Astrocyte of the cerebellum (primary cell): ENCODE results near the gene CRIP1.

ENCODE experiments used
- DNase-seq: peaks from one replicate; pipeline ENCODE4 v3.0.0-alpha.2; 2011; ENCODE audit warnings: low read depth
- H3K4me3 ChIP-seq: 2 replicates; pipeline ENCODE4 v1.5.1; 2011; ENCODE audit warnings: mild to moderate bottlenecking, low read depth, low read length, moderate library complexity
- CTCF ChIP-seq: IDR thresholded peaks from 2 replicates; pipeline ENCODE4 v1.5.1; 2012; ENCODE audit warnings: low read length, low read depth, moderate library complexity, mild to moderate bottlenecking; ENCODE audit errors: missing control alignments
- in situ Hi-C: cut with HindIII; loops from 2 replicates; pipeline ENCODE4 v1.10.0; 2017; ENCODE audit warnings: low sequenced_read_pairs

The CRIP1 gene

GRCh38 chr14:105502446-105503295 lies 16.0 kb downstream of the CRIP1 start:
- in situ Hi-C loops = no loop called here
- H3K4me3 ChIP-seq = no peak overlapping the region
- TF ChIP-seq CTCF = no peak
- DNase-seq = no peak

- no peak for DNase-seq
- no peak overlapping the region for H3K4me3 ChIP-seq
- TF ChIP-seq CTCF = no peak
- in situ Hi-C loops = no loop called here
These were observed 16.6 kb downstream of the CRIP1 start for GRCh38 chr14:105503296-105503640.

- in situ Hi-C loops = no loop called here
- no peak overlapping the region for H3K4me3 ChIP-seq
- DNase-seq = no peak
- TF ChIP-seq CTCF = no peak
These were observed 17.4 kb downstream of the CRIP1 start for GRCh38 chr14:105503935-105504692.

GRCh38 chr14:105505101-105505500 lies 18.4 kb downstream of the CRIP1 start:
- in situ Hi-C loops = no loop called here
- no peak for DNase-seq
- H3K4me3 ChIP-seq = no peak overlapping the region
- TF ChIP-seq CTCF = no peak

- no peak overlapping the region for H3K4me3 ChIP-seq
- no peak for TF ChIP-seq CTCF
- in situ Hi-C loops = no loop called here
- DNase-seq = no peak
These were observed 20.6 kb downstream of the CRIP1 start for GRCh38 chr14:105507247-105507646.

- no peak for DNase-seq
- TF ChIP-seq CTCF = no peak
- in situ Hi-C loops = no loop called here
- no peak overlapping the region for H3K4me3 ChIP-seq
These were observed 21.4 kb downstream of the CRIP1 start for GRCh38 chr14:105508069-105508468.
